Body of pancreas (tissue), 4 donors: Measurements from ENCODE around the gene NKAIN2. TPM values are rescaled to one million over a fixed set of nuclear protein-coding genes. Genes with fewer than 3 reads are reported as not detected.

Source experiments
- ATAC-seq: fragments of 150-250 bp; one replicate; pipeline ENCODE4 v1.9.1; 2016
- DNase-seq, 4 donors: peaks; one replicate each; pipeline ENCODE4 v3.0.0-alpha.2; 2019
- H3K27ac ChIP-seq, 4 donors: fragments of 200-600 bp; sonication (generic); 1 replicate in 3 of 4; 2 replicates in 1 of 4; pipeline versions ENCODE4 v1.5.1 to v1.6.1; 2016 to 2019; ENCODE audit warnings: mild to moderate bottlenecking in 1 of 4, mixed read lengths in 1 of 4, moderate library complexity in 1 of 4
- H3K27me3 ChIP-seq, 2 donors: fragments of 200-600 bp; sonication (generic); one replicate each; pipeline ENCODE4 v1.6.0; 2016; ENCODE audit warnings: mild to moderate bottlenecking in 1 of 2
- H3K36me3 ChIP-seq, 2 donors: fragments of 200-600 bp; sonication (generic); replicated peaks in 1 of 2; 2 replicates each; pipeline ENCODE4 v1.5.1; 2016; ENCODE audit warnings: low read depth in 2 of 2; ENCODE audit not compliant: insufficient read depth in 1 of 2
- H3K4me1 ChIP-seq: fragments of 200-600 bp; sonication (generic); one replicate; pipeline ENCODE4 v1.6.0; 2016
- H3K4me3 ChIP-seq, 2 donors: fragments of 200-600 bp; sonication (generic); 1 replicate in 1 of 2; 2 replicates in 1 of 2; pipeline ENCODE4 v1.5.1; 2016 to 2019
- H3K9me3 ChIP-seq, 3 donors: fragments of 200-600 bp; sonication (generic); 1 replicate in 2 of 3; 2 replicates in 1 of 3; pipeline ENCODE4 v1.5.1; 2016
- POLR2A ChIP-seq, 3 donors: fragments of 450-650 bp; IDR thresholded peaks; one replicate each; pipeline ENCODE4 v1.6.1; 2016; ENCODE audit warnings: antibody characterized with exemption in 3 of 3, mild to moderate bottlenecking in 2 of 3
- WGBS, 2 donors: methylation state at CpG; one replicate each; pipeline ENCODE4 v1.1.5; 2017; 5-methylcytosine and 5-hydroxymethylcytosine counted together
- intact Hi-C: fragments of 100-400 bp; cut with DNase I; formaldehyde crosslinking; loops from one replicate; pipeline ENCODE4 v1.15.1; 2023
- total RNA-seq, 2 donors: library from RNA; depleted of rRNA; stranded (reverse); fragments of >200 nt; gene quantifications; one replicate each; pipeline ENCODE4 v1.1.0, GENCODE V29; 2016
- TF ChIP-seq, protein P1 (sequence below), 7 experiments: fragments of 450-650 bp in 4 of 7; fragments of 200-600 bp in 3 of 7; sonication (generic) in 3 of 7; IDR thresholded peaks; one replicate each; pipeline ENCODE4 v1.5.1; 2016 to 2019; ENCODE audit warnings: antibody characterized with exemption in 7 of 7

NKAIN2 gene
- total RNA-seq, 2 donors from 2014 or later, result not detected

DNA sequence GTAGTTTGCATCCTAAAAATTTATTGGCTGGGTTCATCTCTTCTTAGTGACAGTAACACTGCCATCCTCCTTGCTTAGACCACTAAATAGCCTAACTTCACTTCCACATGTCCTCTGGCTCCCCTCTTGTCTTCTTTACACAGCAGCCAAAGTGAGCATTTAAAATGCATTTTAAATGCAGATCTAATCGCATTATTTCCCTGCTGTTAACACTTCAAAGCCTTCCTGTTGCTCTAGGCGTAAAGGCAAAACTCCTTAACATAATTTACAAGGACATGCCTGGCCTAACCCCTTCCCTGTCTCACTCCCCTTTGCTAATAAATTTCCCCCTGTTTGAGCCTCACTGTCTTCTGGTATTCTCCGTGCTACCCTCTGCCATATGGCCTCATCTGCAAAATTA, 26.5 kb downstream of the NKAIN2 start:
- Histone ChIP-seq H3K27me3 (no peaks in the 10 kb centered on the region), H3K36me3 (no peaks in the 10 kb centered on the region), H3K9me3 (no peaks in the 10 kb centered on the region), H3K4me3 (no peak overlapping the region), H3K4me1 (no peaks in the 10 kb centered on the region), H3K27ac (no peak overlapping the region)
- TF ChIP-seq, protein P1, sequence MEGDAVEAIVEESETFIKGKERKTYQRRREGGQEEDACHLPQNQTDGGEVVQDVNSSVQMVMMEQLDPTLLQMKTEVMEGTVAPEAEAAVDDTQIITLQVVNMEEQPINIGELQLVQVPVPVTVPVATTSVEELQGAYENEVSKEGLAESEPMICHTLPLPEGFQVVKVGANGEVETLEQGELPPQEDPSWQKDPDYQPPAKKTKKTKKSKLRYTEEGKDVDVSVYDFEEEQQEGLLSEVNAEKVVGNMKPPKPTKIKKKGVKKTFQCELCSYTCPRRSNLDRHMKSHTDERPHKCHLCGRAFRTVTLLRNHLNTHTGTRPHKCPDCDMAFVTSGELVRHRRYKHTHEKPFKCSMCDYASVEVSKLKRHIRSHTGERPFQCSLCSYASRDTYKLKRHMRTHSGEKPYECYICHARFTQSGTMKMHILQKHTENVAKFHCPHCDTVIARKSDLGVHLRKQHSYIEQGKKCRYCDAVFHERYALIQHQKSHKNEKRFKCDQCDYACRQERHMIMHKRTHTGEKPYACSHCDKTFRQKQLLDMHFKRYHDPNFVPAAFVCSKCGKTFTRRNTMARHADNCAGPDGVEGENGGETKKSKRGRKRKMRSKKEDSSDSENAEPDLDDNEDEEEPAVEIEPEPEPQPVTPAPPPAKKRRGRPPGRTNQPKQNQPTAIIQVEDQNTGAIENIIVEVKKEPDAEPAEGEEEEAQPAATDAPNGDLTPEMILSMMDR (IDR thresholded peaks at IDR 0.05), result no peak
- TF ChIP-seq POLR2A (IDR thresholded peaks at IDR 0.05), result no peak
- 17 to 25% methylated on average over 3 of the region's 3 CpGs for WGBS, 2 donors
- ATAC-seq (no peak), DNase-seq (no peak)
- intact Hi-C loops, result no loop called here

DNA sequence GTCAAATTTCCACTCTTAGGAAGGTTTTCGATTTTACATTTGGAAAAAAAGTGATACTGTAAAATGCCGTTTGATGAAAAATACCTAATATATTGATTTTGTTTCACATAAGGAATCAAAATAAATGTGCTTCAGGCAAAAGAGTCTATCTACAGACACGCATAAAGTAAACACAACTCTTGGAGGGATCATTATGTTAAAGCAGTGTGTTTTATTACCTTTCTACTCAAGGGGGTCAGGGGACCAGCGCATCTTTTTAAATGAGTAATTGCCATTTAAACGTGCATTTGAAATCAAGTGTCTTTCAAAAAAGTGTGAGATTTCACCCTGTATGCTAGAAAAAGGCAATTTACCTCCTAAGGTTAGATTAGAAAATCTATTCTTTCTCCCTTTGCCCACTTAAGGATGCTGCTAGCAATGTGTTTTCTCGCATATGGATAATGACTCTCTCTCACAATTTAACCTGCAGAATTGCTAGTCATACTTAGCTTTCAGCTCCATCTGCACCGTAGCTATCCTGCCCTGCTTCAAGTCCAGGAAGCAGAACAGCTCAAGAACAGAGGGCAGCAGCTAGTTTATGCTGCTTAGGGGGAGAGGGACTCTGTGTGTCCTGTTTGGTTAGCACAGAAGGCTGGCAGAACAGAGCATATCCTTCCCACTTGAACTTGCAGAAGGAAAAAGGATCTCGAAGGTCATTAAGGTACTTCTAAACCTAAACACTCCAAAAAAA, 35.0 kb downstream of the NKAIN2 start:
- DNase-seq, result no peak
- no peak overlapping the region for H3K27ac ChIP-seq
- H3K9me3 ChIP-seq, result no peaks in the 10 kb centered on the region
- no peaks in the 10 kb centered on the region for H3K4me1 ChIP-seq
- intact Hi-C loops, result no loop called here
- no peak for ATAC-seq
- TF ChIP-seq, protein P1 (IDR thresholded peaks at IDR 0.05), result no peak
- TF ChIP-seq POLR2A (IDR thresholded peaks at IDR 0.05), result no peak
- WGBS, 2 donors, result 30 to 34% methylated on average over 8 of the region's 8 CpGs
- H3K4me3 ChIP-seq, result no peak overlapping the region
- no peaks in the 10 kb centered on the region for H3K27me3 ChIP-seq
- no peaks in the 10 kb centered on the region for H3K36me3 ChIP-seq

DNA sequence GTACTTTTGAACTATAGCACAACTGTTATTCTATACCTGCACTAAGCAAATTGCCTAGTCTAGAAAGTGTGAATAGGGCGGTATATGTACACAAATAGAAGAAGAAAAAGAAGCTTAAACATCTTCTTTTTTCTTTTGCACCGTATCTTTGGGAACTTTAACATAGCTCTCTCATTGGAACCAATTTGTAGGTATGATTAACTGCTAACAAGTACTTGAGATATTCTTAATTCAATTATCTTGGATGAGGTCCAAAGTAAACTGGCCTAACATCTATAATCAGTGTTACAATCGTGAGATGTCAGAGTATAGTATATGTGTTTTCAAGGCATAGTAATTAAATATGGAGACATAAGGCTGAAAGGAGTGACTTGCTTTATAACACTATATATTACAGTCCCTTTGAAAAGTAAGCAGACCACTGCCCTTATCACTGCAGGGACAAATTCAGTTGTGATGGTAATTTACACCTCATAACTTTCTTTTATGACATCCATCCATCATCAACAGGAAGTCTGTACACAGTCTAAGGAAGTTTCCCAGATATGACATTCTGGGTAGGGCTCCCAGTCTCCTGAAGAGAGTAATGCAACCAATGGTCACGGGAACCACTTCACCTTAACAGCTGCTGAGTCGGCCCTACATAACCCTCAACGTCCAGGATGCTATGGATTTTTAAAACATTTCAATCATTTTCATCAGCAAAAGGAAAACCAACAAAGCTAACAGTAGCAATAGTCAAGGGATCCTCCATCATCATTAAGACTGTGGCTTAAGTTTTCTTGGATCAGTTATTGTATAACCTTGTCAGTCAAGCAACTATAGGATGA, 37.6 kb downstream of the NKAIN2 start:
- no peak for ATAC-seq
- DNase-seq, result no peak

DNA sequence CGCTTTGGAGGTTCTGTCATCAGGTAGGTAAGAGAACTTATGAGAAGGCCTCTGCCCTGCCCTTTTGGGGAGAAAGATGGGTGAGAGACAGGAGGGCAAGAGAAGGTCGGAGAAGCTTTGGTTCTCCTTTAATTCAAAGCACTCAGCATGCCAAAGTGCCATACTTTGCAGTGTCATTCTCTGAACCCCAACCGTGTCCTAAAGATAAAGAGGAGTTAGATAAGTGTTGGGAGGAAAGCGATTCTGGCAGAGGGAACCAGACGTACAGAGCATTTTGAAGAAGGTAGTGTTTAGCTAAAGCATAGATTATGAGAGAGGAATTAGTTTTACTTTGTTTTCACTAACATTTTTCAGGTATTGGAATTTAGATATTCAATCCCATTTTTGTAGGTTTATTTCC, 40.3 kb downstream of the NKAIN2 start:
- 59 to 67% methylated on average over 5 of the region's 5 CpGs for WGBS, 2 donors

More for the DNA sequence above, 37.6 kb downstream of the NKAIN2 start:
- H3K4me3 ChIP-seq, result no peak overlapping the region
- no peaks in the 10 kb centered on the region for H3K27me3 ChIP-seq
- H3K4me1 ChIP-seq, result no peaks in the 10 kb centered on the region
- intact Hi-C loops, result no loop called here
- no peaks in the 10 kb centered on the region for H3K9me3 ChIP-seq
- no peaks in the 10 kb centered on the region for H3K36me3 ChIP-seq
- WGBS, 2 donors, result 16 to 22% methylated on average over 6 of the region's 6 CpGs
- TF ChIP-seq, protein P1 (IDR thresholded peaks at IDR 0.05), result no peak
- TF ChIP-seq POLR2A (IDR thresholded peaks at IDR 0.05), result no peak
- no peak overlapping the region for H3K27ac ChIP-seq

More for the DNA sequence above, 40.3 kb downstream of the NKAIN2 start:
- TF ChIP-seq, protein P1 (IDR thresholded peaks at IDR 0.05), result no peak
- TF ChIP-seq POLR2A (IDR thresholded peaks at IDR 0.05), result no peak
- ATAC-seq, result no peak
- no peak for DNase-seq
- no peak overlapping the region for H3K4me3 ChIP-seq
- intact Hi-C loops, result no loop called here
- no peaks in the 10 kb centered on the region for H3K27me3 ChIP-seq
- H3K27ac ChIP-seq, result no peak overlapping the region
- H3K9me3 ChIP-seq, result no peaks in the 10 kb centered on the region
- H3K36me3 ChIP-seq, result no peaks in the 10 kb centered on the region
- H3K4me1 ChIP-seq, result no peaks in the 10 kb centered on the region
